Esophagus muscularis mucosa (tissue), 4 donors: ENCODE data around the gene RNF8.

ENCODE experiments used
- EP300 ChIP-seq: sonication (generic); formaldehyde crosslinking; IDR thresholded peaks from one replicate; pipeline ENCODE4 v1.6.1; 2017; ENCODE audit warnings: antibody characterized with exemption
- POLR2A ChIP-seq: fragments of 450-650 bp; IDR thresholded peaks from one replicate; pipeline ENCODE4 v1.6.1; 2017; ENCODE audit warnings: antibody characterized with exemption, moderate library complexity, mild to moderate bottlenecking, low read depth
- POLR2AphosphoS5 ChIP-seq, 2 donors: sonication (generic); formaldehyde crosslinking; IDR thresholded peaks; one replicate each; pipeline ENCODE4 v1.6.1; 2017; ENCODE audit warnings: antibody characterized with exemption in 2 of 2
- TF ChIP-seq, protein P1 (sequence below), 3 experiments: fragments of 200-600 bp in 2 of 3; fragments of 450-650 bp in 1 of 3; sonication (generic) in 2 of 3; IDR thresholded peaks; one replicate each; pipeline ENCODE4 v1.5.1; 2017 to 2019; ENCODE audit warnings: antibody characterized with exemption in 3 of 3, mild to moderate bottlenecking in 2 of 3, moderate library complexity in 1 of 3

DNA sequence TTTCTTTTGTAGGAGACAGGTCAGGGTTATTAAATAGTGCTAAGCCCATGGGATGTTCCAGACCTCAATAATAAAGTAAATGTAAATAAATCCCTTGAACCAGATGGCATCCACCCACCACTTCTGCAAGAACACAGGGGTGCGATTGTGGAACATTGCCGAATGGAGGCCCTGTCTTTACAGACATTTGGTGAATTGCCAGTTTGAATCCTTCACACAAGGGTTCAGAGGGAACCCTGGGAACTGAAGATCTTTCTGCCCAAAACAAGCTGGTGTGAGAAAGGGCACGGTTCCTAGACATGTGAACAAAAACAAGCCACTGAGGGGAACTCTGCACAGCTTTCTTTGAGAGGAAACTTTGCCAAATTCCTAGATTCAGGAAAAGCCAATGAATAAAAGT is 30.2 kb upstream of the RNF8 start:
- TF ChIP-seq EP300 (no peak), POLR2A (no peak), POLR2AphosphoS5 (IDR thresholded peaks at IDR 0.05) (no peak)
- TF ChIP-seq, protein P1, sequence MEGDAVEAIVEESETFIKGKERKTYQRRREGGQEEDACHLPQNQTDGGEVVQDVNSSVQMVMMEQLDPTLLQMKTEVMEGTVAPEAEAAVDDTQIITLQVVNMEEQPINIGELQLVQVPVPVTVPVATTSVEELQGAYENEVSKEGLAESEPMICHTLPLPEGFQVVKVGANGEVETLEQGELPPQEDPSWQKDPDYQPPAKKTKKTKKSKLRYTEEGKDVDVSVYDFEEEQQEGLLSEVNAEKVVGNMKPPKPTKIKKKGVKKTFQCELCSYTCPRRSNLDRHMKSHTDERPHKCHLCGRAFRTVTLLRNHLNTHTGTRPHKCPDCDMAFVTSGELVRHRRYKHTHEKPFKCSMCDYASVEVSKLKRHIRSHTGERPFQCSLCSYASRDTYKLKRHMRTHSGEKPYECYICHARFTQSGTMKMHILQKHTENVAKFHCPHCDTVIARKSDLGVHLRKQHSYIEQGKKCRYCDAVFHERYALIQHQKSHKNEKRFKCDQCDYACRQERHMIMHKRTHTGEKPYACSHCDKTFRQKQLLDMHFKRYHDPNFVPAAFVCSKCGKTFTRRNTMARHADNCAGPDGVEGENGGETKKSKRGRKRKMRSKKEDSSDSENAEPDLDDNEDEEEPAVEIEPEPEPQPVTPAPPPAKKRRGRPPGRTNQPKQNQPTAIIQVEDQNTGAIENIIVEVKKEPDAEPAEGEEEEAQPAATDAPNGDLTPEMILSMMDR (IDR thresholded peaks at IDR 0.05): no peak
